Measurements from ENCODE around the gene TTC32. TPM values are rescaled to one million over a fixed set of nuclear protein-coding genes. Genes with fewer than 3 reads are reported as not detected.
"Not testable (repeated sequence)": the region's sequence is repeated elsewhere in the genome, so short reads cannot be mapped to it uniquely, and the experiment has no call there.

The TTC32 gene
- polyA plus RNA-seq, 4 donors: 11.6 to 21.7 (median 18.3) TPM

DNA sequence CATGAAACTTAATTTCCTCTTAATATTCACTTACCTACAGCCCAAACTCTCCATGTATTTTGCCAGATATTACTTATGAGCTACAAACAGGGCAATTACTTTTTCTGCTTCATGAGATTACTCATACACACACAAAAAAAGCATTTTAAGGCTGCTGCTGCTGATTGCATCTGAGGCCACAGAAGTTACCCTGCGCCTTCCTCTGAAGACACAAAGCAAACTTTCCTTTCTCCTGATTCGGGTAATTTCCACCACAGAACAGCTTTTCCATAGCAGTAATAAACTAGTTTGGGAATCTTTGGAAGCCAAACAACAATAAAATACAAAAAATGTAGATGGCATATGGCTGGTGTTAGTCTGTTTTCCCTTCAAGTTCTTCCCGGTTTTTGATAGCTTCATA lies 6.2 kb downstream of the TTC32 start:
- Histone ChIP-seq H3K27ac (ENCODE audit: low read depth in 1 of 3, low read length in 2 of 3) (no peak overlapping the region), H3K9me3 (ENCODE audit: control insufficient read depth in 2 of 2, insufficient read depth in 1 of 2, low read depth in 1 of 2, low read length in 1 of 2) (no peaks in the 10 kb centered on the region), H3K4me3 (ENCODE audit: low read depth in 1 of 3, low read length in 3 of 3) (no peak overlapping the region), H3K36me3 (ENCODE audit: control insufficient read depth in 3 of 3, insufficient read depth in 2 of 3, low read depth in 1 of 3, low read length in 3 of 3) (peaks cover 0 to 5% (median 0%) of the 10 kb centered on the region in 3 donors), H3K27me3 (ENCODE audit: control insufficient read depth in 3 of 3, insufficient read depth in 3 of 3, low read length in 3 of 3) (no peaks in the 10 kb centered on the region), H3K4me1 (ENCODE audit: control insufficient read depth in 3 of 3, insufficient read depth in 2 of 3, low read depth in 1 of 3, low read length in 2 of 3) (peaks cover 0 to 8% (median 6%) of the 10 kb centered on the region in 3 donors)
- DNase-seq: no peak
- WGBS, 3 donors: 59 to 72% (median 69%) methylated on average over 3 of the region's 3 CpGs
- no peak for FAIRE-seq

DNA sequence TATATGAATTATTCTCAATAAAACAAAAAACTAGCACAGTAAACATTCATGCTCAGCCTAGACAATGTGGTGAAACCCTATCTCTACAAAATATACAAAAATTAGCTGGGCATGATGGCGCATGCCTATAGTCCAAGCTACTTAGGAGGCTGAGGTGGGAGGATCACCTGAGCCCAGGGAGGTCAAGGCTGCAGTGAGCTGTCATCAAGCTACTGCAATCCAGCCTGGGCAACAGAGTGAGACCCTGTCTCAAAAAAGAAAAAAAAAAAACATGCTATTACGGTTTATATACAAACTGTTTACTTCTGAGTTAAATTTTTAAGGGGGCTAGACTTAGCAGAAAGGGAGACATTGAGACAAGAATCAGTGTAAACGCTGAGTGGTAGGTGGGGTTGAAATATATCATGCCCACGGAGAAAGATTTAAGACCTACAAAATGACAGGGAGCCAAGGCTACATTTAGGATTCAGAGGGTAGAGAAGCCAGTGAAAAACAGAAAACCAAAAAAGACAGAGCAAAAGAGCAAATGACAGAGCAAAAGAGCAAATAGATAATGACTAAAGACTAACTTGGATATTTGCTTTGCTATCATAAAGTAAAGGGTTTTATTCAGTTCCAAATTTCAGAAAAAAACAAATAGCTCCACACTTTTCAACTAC lies 7.5 kb downstream of the TTC32 start:
- DNase-seq: no peak
- WGBS, 3 donors: 90 to 95% (median 91%) methylated on average over 4 of the region's 4 CpGs
- Histone ChIP-seq H3K27ac (ENCODE audit: low read depth in 1 of 3, low read length in 2 of 3) (no peak overlapping the region), H3K27me3 (ENCODE audit: control insufficient read depth in 3 of 3, insufficient read depth in 3 of 3, low read length in 3 of 3) (no peaks in the 10 kb centered on the region), H3K36me3 (ENCODE audit: control insufficient read depth in 3 of 3, insufficient read depth in 2 of 3, low read depth in 1 of 3, low read length in 3 of 3) (peaks cover 0 to 5% (median 0%) of the 10 kb centered on the region in 3 donors), H3K4me1 (ENCODE audit: control insufficient read depth in 3 of 3, insufficient read depth in 2 of 3, low read depth in 1 of 3, low read length in 2 of 3) (peaks cover 0 to 4% (median 2%) of the 10 kb centered on the region in 3 donors), H3K9me3 (ENCODE audit: control insufficient read depth in 2 of 2, insufficient read depth in 1 of 2, low read depth in 1 of 2, low read length in 1 of 2) (no peaks in the 10 kb centered on the region), H3K4me3 (ENCODE audit: low read depth in 1 of 3, low read length in 3 of 3) (no peak overlapping the region)
- no peak for FAIRE-seq

DNA sequence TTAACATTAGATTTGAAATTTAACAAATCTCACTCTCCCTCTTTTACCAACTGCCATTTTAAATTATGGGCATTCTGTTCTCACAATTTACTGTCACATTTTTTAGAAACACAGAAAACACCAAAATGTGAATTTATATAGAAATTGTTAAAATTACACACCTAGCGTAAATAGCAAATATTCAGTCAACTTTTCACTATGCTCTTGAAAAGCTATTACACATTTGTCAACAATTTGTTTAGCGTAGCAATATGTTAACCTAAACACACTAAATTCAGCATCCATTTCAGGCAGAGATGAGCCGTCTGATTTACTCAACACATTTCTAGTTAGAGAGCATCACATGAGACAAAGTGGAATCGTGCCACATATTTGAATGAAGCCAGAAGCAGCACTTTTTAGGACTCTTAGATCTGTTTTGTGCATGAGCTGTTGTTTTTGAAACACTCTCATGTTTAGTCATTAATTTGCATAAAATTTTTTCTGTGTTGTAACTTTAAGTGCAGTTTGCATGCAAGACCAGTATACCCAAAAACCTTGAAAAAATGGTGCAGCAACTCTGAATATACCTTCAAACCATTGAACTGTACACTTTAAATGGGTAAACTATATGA lies 8.2 kb downstream of the TTC32 start:
- WGBS, 3 donors: 70 to 86% (median 79%) methylated on average over 4 of the region's 4 CpGs
- Histone ChIP-seq H3K27me3 (ENCODE audit: control insufficient read depth in 3 of 3, insufficient read depth in 3 of 3, low read length in 3 of 3) (no peaks in the 10 kb centered on the region), H3K9me3 (ENCODE audit: control insufficient read depth in 2 of 2, insufficient read depth in 1 of 2, low read depth in 1 of 2, low read length in 1 of 2) (no peaks in the 10 kb centered on the region), H3K4me1 (ENCODE audit: control insufficient read depth in 3 of 3, insufficient read depth in 2 of 3, low read depth in 1 of 3, low read length in 2 of 3) (peaks cover 0 to 2% (median 2%) of the 10 kb centered on the region in 3 donors), H3K36me3 (ENCODE audit: control insufficient read depth in 3 of 3, insufficient read depth in 2 of 3, low read depth in 1 of 3, low read length in 3 of 3) (peaks cover 0 to 5% (median 0%) of the 10 kb centered on the region in 3 donors), H3K4me3 (ENCODE audit: low read depth in 1 of 3, low read length in 3 of 3) (no peak overlapping the region), H3K27ac (ENCODE audit: low read depth in 1 of 3, low read length in 2 of 3) (no peak overlapping the region)
- FAIRE-seq (no peak), DNase-seq (no peak)

DNA sequence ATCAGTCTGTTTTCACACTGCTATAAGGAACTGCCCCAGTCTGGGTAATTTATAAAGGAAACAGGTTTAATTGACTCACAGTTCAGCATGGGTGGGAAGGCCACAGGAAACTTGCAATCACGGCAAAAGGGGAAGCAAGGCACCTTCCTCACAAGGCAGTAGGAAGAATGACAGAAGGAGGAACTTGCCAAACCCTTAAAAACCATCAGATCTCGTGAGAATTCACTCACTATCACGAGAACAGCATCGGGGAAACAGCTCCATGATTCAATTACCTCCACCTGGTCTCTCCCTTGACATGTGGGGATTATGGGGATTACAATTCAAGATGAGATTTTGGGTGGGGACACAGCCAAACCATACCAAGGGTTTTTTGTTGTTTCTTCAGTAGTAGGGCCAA lies 9.8 kb downstream of the TTC32 start:
- not testable (repeated sequence) for H3K27me3 ChIP-seq (ENCODE audit: control insufficient read depth in 3 of 3, insufficient read depth in 3 of 3, low read length in 3 of 3); H3K9me3 ChIP-seq (ENCODE audit: control insufficient read depth in 2 of 2, insufficient read depth in 1 of 2, low read depth in 1 of 2, low read length in 1 of 2); H3K36me3 ChIP-seq (ENCODE audit: control insufficient read depth in 3 of 3, insufficient read depth in 2 of 3, low read depth in 1 of 3, low read length in 3 of 3); FAIRE-seq; H3K27ac ChIP-seq (ENCODE audit: low read depth in 1 of 3, low read length in 2 of 3); H3K4me1 ChIP-seq (ENCODE audit: control insufficient read depth in 3 of 3, insufficient read depth in 2 of 3, low read depth in 1 of 3, low read length in 2 of 3); DNase-seq; H3K4me3 ChIP-seq (ENCODE audit: low read depth in 1 of 3, low read length in 3 of 3)
- WGBS, 3 donors: 55 to 63% (median 61%) methylated on average over 4 of the region's 4 CpGs

DNA sequence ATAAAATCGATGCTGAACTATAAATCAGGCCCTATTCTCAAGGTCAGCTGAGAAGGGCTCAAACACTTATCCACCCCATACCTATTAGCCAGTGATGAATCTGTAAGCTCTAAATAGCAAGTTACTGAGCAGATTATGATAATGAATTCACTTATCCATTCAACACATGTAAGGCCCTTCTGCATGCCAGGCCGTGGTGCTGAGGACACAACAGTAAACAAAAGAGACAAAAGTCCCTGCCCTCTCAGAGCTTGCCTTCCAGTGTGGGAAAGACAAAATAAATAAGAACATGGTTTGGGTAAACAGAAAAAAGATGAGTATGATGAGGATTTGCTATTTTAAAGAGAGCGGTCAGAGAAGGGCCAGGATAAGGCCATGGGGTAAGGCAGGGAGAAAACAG lies 11.7 kb downstream of the TTC32 start:
- Histone ChIP-seq H3K9me3 (ENCODE audit: control insufficient read depth in 2 of 2, insufficient read depth in 1 of 2, low read depth in 1 of 2, low read length in 1 of 2) (no peaks in the 10 kb centered on the region), H3K4me3 (ENCODE audit: low read depth in 1 of 3, low read length in 3 of 3) (no peak overlapping the region), H3K27ac (ENCODE audit: low read depth in 1 of 3, low read length in 2 of 3) (no peak overlapping the region), H3K27me3 (ENCODE audit: control insufficient read depth in 3 of 3, insufficient read depth in 3 of 3, low read length in 3 of 3) (no peaks in the 10 kb centered on the region), H3K4me1 (ENCODE audit: control insufficient read depth in 3 of 3, insufficient read depth in 2 of 3, low read depth in 1 of 3, low read length in 2 of 3) (no peaks in the 10 kb centered on the region), H3K36me3 (ENCODE audit: control insufficient read depth in 3 of 3, insufficient read depth in 2 of 3, low read depth in 1 of 3, low read length in 3 of 3) (no peaks in the 10 kb centered on the region)
- no peak for FAIRE-seq
- no peak for DNase-seq
- WGBS, 3 donors: 78 to 87% (median 84%) methylated on average over 3 of the region's 3 CpGs

DNA sequence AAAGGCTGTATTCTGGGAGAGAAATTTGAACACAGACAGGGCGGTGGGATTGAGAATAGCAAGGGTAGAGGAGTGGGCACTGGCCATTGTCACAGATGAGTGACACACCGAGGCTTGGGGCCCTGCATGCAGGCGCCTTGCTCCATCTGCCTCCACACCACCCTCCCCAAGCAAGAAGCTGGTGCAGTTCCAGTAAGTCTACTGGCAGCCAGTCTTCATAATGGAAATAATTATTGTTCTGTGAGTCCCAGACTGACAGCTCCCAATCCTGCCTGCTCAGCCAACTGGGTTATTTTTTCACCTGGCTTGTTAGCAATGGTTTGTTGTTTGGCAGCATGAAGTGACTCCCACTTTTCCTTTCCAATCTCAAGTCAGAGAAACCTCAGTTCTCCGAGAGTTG lies 13.0 kb downstream of the TTC32 start:
- no peak overlapping the region for H3K4me3 ChIP-seq (ENCODE audit: low read depth in 1 of 3, low read length in 3 of 3)
- no peaks in the 10 kb centered on the region for H3K36me3 ChIP-seq (ENCODE audit: control insufficient read depth in 3 of 3, insufficient read depth in 2 of 3, low read depth in 1 of 3, low read length in 3 of 3)
- H3K9me3 ChIP-seq (ENCODE audit: control insufficient read depth in 2 of 2, insufficient read depth in 1 of 2, low read depth in 1 of 2, low read length in 1 of 2): no peaks in the 10 kb centered on the region
- H3K27ac ChIP-seq (ENCODE audit: low read depth in 1 of 3, low read length in 2 of 3): no peak overlapping the region
- no peaks in the 10 kb centered on the region for H3K4me1 ChIP-seq (ENCODE audit: control insufficient read depth in 3 of 3, insufficient read depth in 2 of 3, low read depth in 1 of 3, low read length in 2 of 3)
- FAIRE-seq: no peak
- DNase-seq: no peak
- WGBS, 3 donors: 89 to 98% (median 94%) methylated on average over 4 of the region's 4 CpGs
- no peaks in the 10 kb centered on the region for H3K27me3 ChIP-seq (ENCODE audit: control insufficient read depth in 3 of 3, insufficient read depth in 3 of 3, low read length in 3 of 3)

DNA sequence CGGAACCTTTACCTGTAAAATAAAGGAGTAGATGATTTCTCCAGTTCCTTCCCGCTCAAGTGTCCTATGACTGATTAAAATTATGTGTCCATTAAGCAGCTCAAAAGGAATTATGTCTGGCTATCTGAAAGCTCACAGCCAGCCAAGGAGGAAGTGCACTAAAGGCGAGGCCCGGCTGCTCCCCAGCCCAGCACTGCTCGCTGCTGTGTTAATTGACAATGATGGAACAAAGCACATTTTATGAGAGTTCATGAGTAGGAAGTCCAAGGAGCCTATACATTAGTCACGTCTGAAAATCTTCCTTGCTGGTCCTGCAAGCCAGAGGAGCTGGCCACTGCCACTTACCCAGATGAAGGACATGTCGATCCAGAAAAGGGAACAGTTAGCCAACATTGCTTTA lies 14.3 kb downstream of the TTC32 start:
- H3K9me3 ChIP-seq (ENCODE audit: control insufficient read depth in 2 of 2, insufficient read depth in 1 of 2, low read depth in 1 of 2, low read length in 1 of 2): no peaks in the 10 kb centered on the region
- H3K36me3 ChIP-seq (ENCODE audit: control insufficient read depth in 3 of 3, insufficient read depth in 2 of 3, low read depth in 1 of 3, low read length in 3 of 3): no peaks in the 10 kb centered on the region
- no peaks in the 10 kb centered on the region for H3K27me3 ChIP-seq (ENCODE audit: control insufficient read depth in 3 of 3, insufficient read depth in 3 of 3, low read length in 3 of 3)
- no peaks in the 10 kb centered on the region for H3K4me1 ChIP-seq (ENCODE audit: control insufficient read depth in 3 of 3, insufficient read depth in 2 of 3, low read depth in 1 of 3, low read length in 2 of 3)
- WGBS, 3 donors: 32 to 61% (median 54%) methylated on average over 7 of the region's 7 CpGs
- H3K4me3 ChIP-seq (ENCODE audit: low read depth in 1 of 3, low read length in 3 of 3): no peak overlapping the region
- no peak overlapping the region for H3K27ac ChIP-seq (ENCODE audit: low read depth in 1 of 3, low read length in 2 of 3)
- peak; percentile 12 to 57 for DNase-seq
- no peak for FAIRE-seq

DNA sequence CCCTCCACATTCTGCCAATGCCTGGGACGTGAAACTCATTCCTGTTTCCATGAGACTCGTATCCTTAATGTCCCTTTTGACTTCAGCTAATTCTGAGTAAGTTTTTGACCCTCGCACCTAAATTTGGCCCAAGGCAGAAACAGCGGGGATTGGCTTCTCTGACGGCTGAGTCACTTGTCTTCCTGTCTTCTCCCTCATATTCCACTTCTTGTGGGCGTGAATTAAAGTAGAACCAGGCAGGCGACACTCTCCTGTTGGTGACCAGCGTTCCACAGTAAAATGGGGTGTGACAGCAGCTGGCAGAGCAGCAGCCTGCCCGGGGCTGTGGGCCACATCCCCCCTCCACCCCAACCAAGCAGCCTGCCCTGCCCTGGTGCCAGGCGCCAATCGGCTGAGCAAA lies 15.5 kb downstream of the TTC32 start:
- 74 to 88% (median 85%) methylated on average over 11 of the region's 11 CpGs for WGBS, 3 donors
- H3K27me3 ChIP-seq (ENCODE audit: control insufficient read depth in 3 of 3, insufficient read depth in 3 of 3, low read length in 3 of 3): no peaks in the 10 kb centered on the region
- H3K4me1 ChIP-seq (ENCODE audit: control insufficient read depth in 3 of 3, insufficient read depth in 2 of 3, low read depth in 1 of 3, low read length in 2 of 3): no peaks in the 10 kb centered on the region
- FAIRE-seq (no peak), DNase-seq (no peak)
- H3K36me3 ChIP-seq (ENCODE audit: control insufficient read depth in 3 of 3, insufficient read depth in 2 of 3, low read depth in 1 of 3, low read length in 3 of 3): no peaks in the 10 kb centered on the region
- H3K4me3 ChIP-seq (ENCODE audit: low read depth in 1 of 3, low read length in 3 of 3): no peak overlapping the region
- H3K27ac ChIP-seq (ENCODE audit: low read depth in 1 of 3, low read length in 2 of 3): no peak overlapping the region
- no peaks in the 10 kb centered on the region for H3K9me3 ChIP-seq (ENCODE audit: control insufficient read depth in 2 of 2, insufficient read depth in 1 of 2, low read depth in 1 of 2, low read length in 1 of 2)

DNA sequence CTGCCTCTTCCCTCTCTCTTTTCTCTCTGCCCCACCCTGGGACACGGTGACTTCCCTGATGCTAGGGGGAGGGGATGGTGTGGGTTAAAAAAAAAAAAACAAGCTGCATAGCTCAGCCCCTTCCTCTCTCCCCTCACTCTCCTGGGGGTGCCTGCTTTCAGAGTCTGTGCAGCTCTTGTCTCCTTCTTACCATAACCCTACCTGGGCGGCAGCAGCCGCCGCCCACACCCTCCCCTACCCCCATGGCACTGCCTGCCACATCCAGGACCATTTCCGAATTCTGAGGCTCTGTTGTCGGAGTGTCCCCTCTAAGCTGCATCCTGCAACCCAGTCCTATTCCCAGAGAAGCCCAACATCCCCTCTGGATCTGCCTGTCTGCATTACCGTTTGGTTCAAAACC lies 16.0 kb downstream of the TTC32 start:
- no peak overlapping the region for H3K4me3 ChIP-seq (ENCODE audit: low read depth in 1 of 3, low read length in 3 of 3)
- WGBS, 3 donors: 68 to 80% (median 78%) methylated on average over 7 of the region's 7 CpGs
- no peaks in the 10 kb centered on the region for H3K9me3 ChIP-seq (ENCODE audit: control insufficient read depth in 2 of 2, insufficient read depth in 1 of 2, low read depth in 1 of 2, low read length in 1 of 2)
- no peaks in the 10 kb centered on the region for H3K4me1 ChIP-seq (ENCODE audit: control insufficient read depth in 3 of 3, insufficient read depth in 2 of 3, low read depth in 1 of 3, low read length in 2 of 3)
- no peaks in the 10 kb centered on the region for H3K36me3 ChIP-seq (ENCODE audit: control insufficient read depth in 3 of 3, insufficient read depth in 2 of 3, low read depth in 1 of 3, low read length in 3 of 3)
- H3K27ac ChIP-seq (ENCODE audit: low read depth in 1 of 3, low read length in 2 of 3): no peak overlapping the region
- no peaks in the 10 kb centered on the region for H3K27me3 ChIP-seq (ENCODE audit: control insufficient read depth in 3 of 3, insufficient read depth in 3 of 3, low read length in 3 of 3)
- DNase-seq (no peak), FAIRE-seq (no peak)

All from small intestine (tissue), 7 donors.